Liver (tissue), 3 donors: ENCODE data around the gene TEX2.

Experiments
- EGR1 ChIP-seq, 2 donors: IDR thresholded peaks; 2 replicates each; pipeline ENCODE4 v1.6.1; 2016 to 2018; ENCODE audit warnings: antibody characterized with exemption in 2 of 2, low read depth in 2 of 2
- HNF4G ChIP-seq: IDR thresholded peaks from 2 replicates; pipeline ENCODE4 v1.6.1; 2016; ENCODE audit warnings: antibody characterized with exemption
- JUND ChIP-seq, 2 donors: IDR thresholded peaks; 2 replicates each; pipeline ENCODE4 v1.6.1; 2016; ENCODE audit warnings: antibody characterized with exemption in 2 of 2
- NR2F2 ChIP-seq: IDR thresholded peaks from 2 replicates; pipeline ENCODE4 v1.6.1; 2016; ENCODE audit warnings: antibody characterized with exemption
- RXRA ChIP-seq, 2 donors: IDR thresholded peaks; 2 replicates each; pipeline ENCODE4 v1.6.1; 2017 to 2018; ENCODE audit warnings: antibody characterized with exemption in 2 of 2, mild to moderate bottlenecking in 1 of 2
- SP1 ChIP-seq: IDR thresholded peaks from 2 replicates; pipeline ENCODE4 v1.6.1; 2018; ENCODE audit warnings: antibody characterized with exemption, mild to moderate bottlenecking
- TF ChIP-seq, protein P1 (sequence below): fragments of 150-350 bp; IDR thresholded peaks from 2 replicates; pipeline ENCODE4 v1.5.1; 2017; ENCODE audit warnings: improper control_type of control experiment, low read depth, low read length; ENCODE audit not compliant: missing input control
- TF ChIP-seq, protein P2 (sequence below): IDR thresholded peaks from 2 replicates; pipeline ENCODE4 v1.6.1; 2016; ENCODE audit warnings: antibody characterized with exemption, mild to moderate bottlenecking
- donor health status: healthy.
- donor health status: healthy.

DNA sequence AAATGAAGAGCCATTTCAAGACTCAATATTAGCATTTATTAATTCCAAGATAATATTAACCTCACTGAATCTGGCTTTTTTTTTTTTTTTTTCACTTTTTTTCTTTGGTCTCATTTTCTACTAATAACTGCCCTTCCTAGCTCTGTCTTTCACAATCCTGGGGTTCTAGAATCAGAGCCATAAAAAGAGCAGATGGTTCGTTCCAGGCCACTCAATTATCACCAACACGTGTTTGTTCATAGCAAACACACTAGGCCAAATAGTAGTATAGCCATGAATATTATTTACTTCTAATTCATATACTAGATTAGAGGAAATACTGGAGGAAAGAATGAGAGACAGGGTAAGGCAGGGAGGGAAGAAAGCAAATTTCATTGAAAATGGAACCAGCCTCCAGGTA, 39.8 kb downstream of the TEX2 start:
- TF ChIP-seq, protein P1, sequence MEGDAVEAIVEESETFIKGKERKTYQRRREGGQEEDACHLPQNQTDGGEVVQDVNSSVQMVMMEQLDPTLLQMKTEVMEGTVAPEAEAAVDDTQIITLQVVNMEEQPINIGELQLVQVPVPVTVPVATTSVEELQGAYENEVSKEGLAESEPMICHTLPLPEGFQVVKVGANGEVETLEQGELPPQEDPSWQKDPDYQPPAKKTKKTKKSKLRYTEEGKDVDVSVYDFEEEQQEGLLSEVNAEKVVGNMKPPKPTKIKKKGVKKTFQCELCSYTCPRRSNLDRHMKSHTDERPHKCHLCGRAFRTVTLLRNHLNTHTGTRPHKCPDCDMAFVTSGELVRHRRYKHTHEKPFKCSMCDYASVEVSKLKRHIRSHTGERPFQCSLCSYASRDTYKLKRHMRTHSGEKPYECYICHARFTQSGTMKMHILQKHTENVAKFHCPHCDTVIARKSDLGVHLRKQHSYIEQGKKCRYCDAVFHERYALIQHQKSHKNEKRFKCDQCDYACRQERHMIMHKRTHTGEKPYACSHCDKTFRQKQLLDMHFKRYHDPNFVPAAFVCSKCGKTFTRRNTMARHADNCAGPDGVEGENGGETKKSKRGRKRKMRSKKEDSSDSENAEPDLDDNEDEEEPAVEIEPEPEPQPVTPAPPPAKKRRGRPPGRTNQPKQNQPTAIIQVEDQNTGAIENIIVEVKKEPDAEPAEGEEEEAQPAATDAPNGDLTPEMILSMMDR = no peak
- TF ChIP-seq HNF4G (no peak), EGR1 (IDR thresholded peaks at IDR 0.05; ENCODE audit: low read depth in 2 of 2) (no peak), JUND (IDR thresholded peaks at IDR 0.05) (no peak), SP1 (no peak), NR2F2 (no peak), RXRA (IDR thresholded peaks at IDR 0.05) (no peak)
- TF ChIP-seq, protein P2, sequence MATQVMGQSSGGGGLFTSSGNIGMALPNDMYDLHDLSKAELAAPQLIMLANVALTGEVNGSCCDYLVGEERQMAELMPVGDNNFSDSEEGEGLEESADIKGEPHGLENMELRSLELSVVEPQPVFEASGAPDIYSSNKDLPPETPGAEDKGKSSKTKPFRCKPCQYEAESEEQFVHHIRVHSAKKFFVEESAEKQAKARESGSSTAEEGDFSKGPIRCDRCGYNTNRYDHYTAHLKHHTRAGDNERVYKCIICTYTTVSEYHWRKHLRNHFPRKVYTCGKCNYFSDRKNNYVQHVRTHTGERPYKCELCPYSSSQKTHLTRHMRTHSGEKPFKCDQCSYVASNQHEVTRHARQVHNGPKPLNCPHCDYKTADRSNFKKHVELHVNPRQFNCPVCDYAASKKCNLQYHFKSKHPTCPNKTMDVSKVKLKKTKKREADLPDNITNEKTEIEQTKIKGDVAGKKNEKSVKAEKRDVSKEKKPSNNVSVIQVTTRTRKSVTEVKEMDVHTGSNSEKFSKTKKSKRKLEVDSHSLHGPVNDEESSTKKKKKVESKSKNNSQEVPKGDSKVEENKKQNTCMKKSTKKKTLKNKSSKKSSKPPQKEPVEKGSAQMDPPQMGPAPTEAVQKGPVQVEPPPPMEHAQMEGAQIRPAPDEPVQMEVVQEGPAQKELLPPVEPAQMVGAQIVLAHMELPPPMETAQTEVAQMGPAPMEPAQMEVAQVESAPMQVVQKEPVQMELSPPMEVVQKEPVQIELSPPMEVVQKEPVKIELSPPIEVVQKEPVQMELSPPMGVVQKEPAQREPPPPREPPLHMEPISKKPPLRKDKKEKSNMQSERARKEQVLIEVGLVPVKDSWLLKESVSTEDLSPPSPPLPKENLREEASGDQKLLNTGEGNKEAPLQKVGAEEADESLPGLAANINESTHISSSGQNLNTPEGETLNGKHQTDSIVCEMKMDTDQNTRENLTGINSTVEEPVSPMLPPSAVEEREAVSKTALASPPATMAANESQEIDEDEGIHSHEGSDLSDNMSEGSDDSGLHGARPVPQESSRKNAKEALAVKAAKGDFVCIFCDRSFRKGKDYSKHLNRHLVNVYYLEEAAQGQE = no peak
